Body of pancreas (tissue), 4 donors: ENCODE data around the gene PTK7. TPM values are rescaled to one million over a fixed set of nuclear protein-coding genes. Genes with fewer than 3 reads are reported as not detected.
"Not testable (repeated sequence)": the region's sequence is repeated elsewhere in the genome, so short reads cannot be mapped to it uniquely, and the experiment has no call there.

Experiments
- ATAC-seq: fragments of 150-250 bp; one replicate; pipeline ENCODE4 v1.9.1; 2016
- DNase-seq, 4 donors: peaks; one replicate each; pipeline ENCODE4 v3.0.0-alpha.2; 2019
- H3K27ac ChIP-seq, 4 donors: fragments of 200-600 bp; sonication (generic); 1 replicate in 3 of 4; 2 replicates in 1 of 4; pipeline versions ENCODE4 v1.5.1 to v1.6.1; 2016 to 2019; ENCODE audit warnings: mild to moderate bottlenecking in 1 of 4, mixed read lengths in 1 of 4, moderate library complexity in 1 of 4
- H3K27me3 ChIP-seq, 2 donors: fragments of 200-600 bp; sonication (generic); one replicate each; pipeline ENCODE4 v1.6.0; 2016; ENCODE audit warnings: mild to moderate bottlenecking in 1 of 2
- H3K36me3 ChIP-seq, 2 donors: fragments of 200-600 bp; sonication (generic); replicated peaks in 1 of 2; 2 replicates each; pipeline ENCODE4 v1.5.1; 2016; ENCODE audit warnings: low read depth in 2 of 2; ENCODE audit not compliant: insufficient read depth in 1 of 2
- H3K4me1 ChIP-seq: fragments of 200-600 bp; sonication (generic); one replicate; pipeline ENCODE4 v1.6.0; 2016
- H3K4me3 ChIP-seq, 2 donors: fragments of 200-600 bp; sonication (generic); 1 replicate in 1 of 2; 2 replicates in 1 of 2; pipeline ENCODE4 v1.5.1; 2016 to 2019
- H3K9me3 ChIP-seq, 3 donors: fragments of 200-600 bp; sonication (generic); 1 replicate in 2 of 3; 2 replicates in 1 of 3; pipeline ENCODE4 v1.5.1; 2016
- POLR2A ChIP-seq, 3 donors: fragments of 450-650 bp; IDR thresholded peaks; one replicate each; pipeline ENCODE4 v1.6.1; 2016; ENCODE audit warnings: antibody characterized with exemption in 3 of 3, mild to moderate bottlenecking in 2 of 3
- WGBS, 2 donors: methylation state at CpG; one replicate each; pipeline ENCODE4 v1.1.5; 2017; 5-methylcytosine and 5-hydroxymethylcytosine counted together
- intact Hi-C: fragments of 100-400 bp; cut with DNase I; formaldehyde crosslinking; loops from one replicate; pipeline ENCODE4 v1.15.1; 2023
- total RNA-seq, 2 donors: library from RNA; depleted of rRNA; stranded (reverse); fragments of >200 nt; gene quantifications; one replicate each; pipeline ENCODE4 v1.1.0, GENCODE V29; 2016
- TF ChIP-seq, protein P1 (sequence below), 7 experiments: fragments of 450-650 bp in 4 of 7; fragments of 200-600 bp in 3 of 7; sonication (generic) in 3 of 7; IDR thresholded peaks; one replicate each; pipeline ENCODE4 v1.5.1; 2016 to 2019; ENCODE audit warnings: antibody characterized with exemption in 7 of 7

Gene PTK7
- total RNA-seq, 2 donors from 2014 or later, result 26.4 to 28.0 TPM

GRCh38 chr6:43127877-43128276, 51.8 kb downstream of the PTK7 start:
- peak in 1 of 4 donors; percentile 33 for DNase-seq
- H3K36me3 ChIP-seq, result no peaks in the 10 kb centered on the region
- intact Hi-C loops, result no loop called here
- H3K9me3 ChIP-seq, result no peaks in the 10 kb centered on the region
- no peaks in the 10 kb centered on the region for H3K4me1 ChIP-seq
- H3K27me3 ChIP-seq, result no peaks in the 10 kb centered on the region
- no peak overlapping the region for H3K4me3 ChIP-seq
- H3K27ac ChIP-seq, result no peak overlapping the region
- 58 to 64% methylated on average over 11 of the region's 11 CpGs for WGBS, 2 donors
- TF ChIP-seq, protein P1, sequence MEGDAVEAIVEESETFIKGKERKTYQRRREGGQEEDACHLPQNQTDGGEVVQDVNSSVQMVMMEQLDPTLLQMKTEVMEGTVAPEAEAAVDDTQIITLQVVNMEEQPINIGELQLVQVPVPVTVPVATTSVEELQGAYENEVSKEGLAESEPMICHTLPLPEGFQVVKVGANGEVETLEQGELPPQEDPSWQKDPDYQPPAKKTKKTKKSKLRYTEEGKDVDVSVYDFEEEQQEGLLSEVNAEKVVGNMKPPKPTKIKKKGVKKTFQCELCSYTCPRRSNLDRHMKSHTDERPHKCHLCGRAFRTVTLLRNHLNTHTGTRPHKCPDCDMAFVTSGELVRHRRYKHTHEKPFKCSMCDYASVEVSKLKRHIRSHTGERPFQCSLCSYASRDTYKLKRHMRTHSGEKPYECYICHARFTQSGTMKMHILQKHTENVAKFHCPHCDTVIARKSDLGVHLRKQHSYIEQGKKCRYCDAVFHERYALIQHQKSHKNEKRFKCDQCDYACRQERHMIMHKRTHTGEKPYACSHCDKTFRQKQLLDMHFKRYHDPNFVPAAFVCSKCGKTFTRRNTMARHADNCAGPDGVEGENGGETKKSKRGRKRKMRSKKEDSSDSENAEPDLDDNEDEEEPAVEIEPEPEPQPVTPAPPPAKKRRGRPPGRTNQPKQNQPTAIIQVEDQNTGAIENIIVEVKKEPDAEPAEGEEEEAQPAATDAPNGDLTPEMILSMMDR (IDR thresholded peaks at IDR 0.05), result no peak
- TF ChIP-seq POLR2A (IDR thresholded peaks at IDR 0.05), result no peak
- ATAC-seq, result no peak

DNA sequence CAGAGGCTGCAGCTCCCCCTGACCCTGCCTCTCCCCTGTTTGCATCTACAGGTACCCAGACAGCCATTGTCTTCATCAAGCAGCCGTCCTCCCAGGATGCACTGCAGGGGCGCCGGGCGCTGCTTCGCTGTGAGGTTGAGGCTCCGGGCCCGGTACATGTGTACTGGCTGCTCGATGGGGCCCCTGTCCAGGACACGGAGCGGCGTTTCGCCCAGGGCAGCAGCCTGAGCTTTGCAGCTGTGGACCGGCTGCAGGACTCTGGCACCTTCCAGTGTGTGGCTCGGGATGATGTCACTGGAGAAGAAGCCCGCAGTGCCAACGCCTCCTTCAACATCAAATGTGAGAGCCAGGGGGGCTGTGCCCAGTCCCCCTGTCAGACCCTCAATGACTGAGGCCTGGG, 52.8 kb downstream of the PTK7 start:
- intact Hi-C loops, result no loop called here
- no peak for TF ChIP-seq POLR2A (IDR thresholded peaks at IDR 0.05)
- TF ChIP-seq, protein P1 (IDR thresholded peaks at IDR 0.05), result no peak

DNA sequence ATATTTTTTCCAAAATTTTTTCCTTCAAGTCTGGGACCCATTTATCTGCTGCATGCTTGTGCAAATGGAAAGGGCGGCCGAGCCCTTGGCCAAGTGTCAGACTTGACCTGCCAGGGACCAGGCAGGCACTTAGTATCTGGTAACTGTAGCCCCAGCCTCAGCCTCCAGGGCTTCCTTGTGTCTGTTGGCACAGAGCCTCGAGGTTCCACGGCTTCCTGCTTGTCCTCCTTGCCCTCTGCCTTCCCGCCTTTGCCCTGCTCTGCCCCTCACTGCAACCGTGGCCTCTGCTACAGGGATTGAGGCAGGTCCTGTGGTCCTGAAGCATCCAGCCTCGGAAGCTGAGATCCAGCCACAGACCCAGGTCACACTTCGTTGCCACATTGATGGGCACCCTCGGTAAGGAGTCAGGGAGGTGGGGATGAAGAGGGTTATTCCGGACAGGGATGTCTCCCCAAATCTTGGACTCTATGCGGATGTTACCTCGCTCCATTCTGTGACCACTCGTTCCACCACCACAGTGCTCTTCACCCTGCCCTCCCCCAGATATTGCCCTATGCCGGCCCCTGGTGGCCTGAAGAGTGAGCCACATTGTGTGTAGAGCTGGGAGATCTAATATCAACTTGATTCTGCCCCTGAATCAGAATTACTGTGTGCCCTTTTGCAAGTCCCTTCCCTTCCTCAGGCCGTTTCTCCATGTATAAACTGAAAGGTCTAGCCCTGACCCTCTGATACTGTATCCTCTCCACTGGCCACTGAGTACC, 53.5 kb downstream of the PTK7 start:
- intact Hi-C loops, result no loop called here
- ATAC-seq (no peak), DNase-seq (no peak)
- H3K4me3 ChIP-seq, result no peak overlapping the region
- no peaks in the 10 kb centered on the region for H3K36me3 ChIP-seq
- H3K9me3 ChIP-seq, result no peaks in the 10 kb centered on the region
- H3K4me1 ChIP-seq, result no peaks in the 10 kb centered on the region
- WGBS, 2 donors, result 52 to 53% methylated on average over 13 to 15 of the region's 15 CpGs
- no peaks in the 10 kb centered on the region for H3K27me3 ChIP-seq
- no peak overlapping the region for H3K27ac ChIP-seq
- TF ChIP-seq, protein P1 (IDR thresholded peaks at IDR 0.05), result peak in 4 of 7 experiments; percentile 33 to 48 (median 41)
- TF ChIP-seq POLR2A (IDR thresholded peaks at IDR 0.05), result no peak

More for the DNA sequence above, 52.8 kb downstream of the PTK7 start:
- no peak overlapping the region for H3K27ac ChIP-seq
- H3K9me3 ChIP-seq, result no peaks in the 10 kb centered on the region
- WGBS, 2 donors, result 89 to 94% methylated on average over 16 of the region's 16 CpGs
- H3K27me3 ChIP-seq, result no peaks in the 10 kb centered on the region
- H3K4me1 ChIP-seq, result no peaks in the 10 kb centered on the region
- H3K4me3 ChIP-seq, result no peak overlapping the region
- no peak for DNase-seq
- H3K36me3 ChIP-seq, result no peaks in the 10 kb centered on the region
- ATAC-seq, result no peak

DNA sequence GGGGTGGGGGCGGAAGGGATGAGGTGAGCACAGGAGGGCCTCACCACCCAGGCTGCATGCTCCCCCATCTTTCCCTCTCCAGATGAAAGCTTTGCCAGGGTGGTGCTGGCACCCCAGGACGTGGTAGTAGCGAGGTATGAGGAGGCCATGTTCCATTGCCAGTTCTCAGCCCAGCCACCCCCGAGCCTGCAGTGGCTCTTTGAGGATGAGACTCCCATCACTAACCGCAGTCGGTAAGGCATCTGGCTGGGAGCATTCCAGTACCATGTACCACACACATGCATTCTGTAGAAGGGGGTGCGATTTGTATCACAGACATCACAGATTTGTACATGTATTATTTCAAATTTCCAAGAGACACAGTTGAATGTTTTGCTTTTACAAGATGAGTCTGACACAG, 54.3 kb downstream of the PTK7 start:
- H3K27me3 ChIP-seq, result no peaks in the 10 kb centered on the region
- WGBS, 2 donors, result 85 to 95% methylated on average over 7 of the region's 7 CpGs
- no peaks in the 10 kb centered on the region for H3K9me3 ChIP-seq
- H3K36me3 ChIP-seq, result no peaks in the 10 kb centered on the region
- no peak for DNase-seq
- no peaks in the 10 kb centered on the region for H3K4me1 ChIP-seq
- H3K27ac ChIP-seq, result no peak overlapping the region
- ATAC-seq, result no peak
- H3K4me3 ChIP-seq, result no peak overlapping the region
- intact Hi-C loops, result no loop called here
- TF ChIP-seq, protein P1 (IDR thresholded peaks at IDR 0.05), result no peak
- no peak for TF ChIP-seq POLR2A (IDR thresholded peaks at IDR 0.05)

DNA sequence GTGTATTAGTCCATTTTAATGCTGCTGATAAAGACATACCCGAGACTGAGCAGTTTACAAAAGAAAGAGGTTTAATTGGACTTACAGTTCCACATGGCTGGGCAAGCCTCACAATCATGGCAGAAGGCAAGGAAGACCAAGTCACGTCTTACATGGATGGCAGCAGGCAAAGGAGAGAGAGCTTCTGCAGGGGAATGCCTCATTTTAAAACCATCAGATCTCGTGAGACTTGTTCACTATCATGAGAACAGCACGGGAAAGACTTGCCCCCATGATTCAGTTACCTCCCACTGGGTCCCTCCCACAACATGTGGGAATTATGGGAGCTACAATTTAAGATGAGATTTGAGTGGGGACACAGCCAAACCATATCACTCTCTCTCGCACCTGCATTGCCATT, 55.3 kb downstream of the PTK7 start:
- H3K36me3 ChIP-seq, H3K27ac ChIP-seq, H3K4me3 ChIP-seq, ATAC-seq, H3K9me3 ChIP-seq, H3K4me1 ChIP-seq, DNase-seq, H3K27me3 ChIP-seq, intact Hi-C loops: not testable (repeated sequence)
- 70 to 73% methylated on average over 5 of the region's 5 CpGs for WGBS, 2 donors
